ENCODE results near the gene PCSK7.

GRCh38 chr11:117219001-117219400, 12.9 kb downstream of the PCSK7 start:
- no peak for TF ChIP-seq NFRKB (IDR thresholded peaks at IDR 0.05)
- TF ChIP-seq FOXM1 (IDR thresholded peaks at IDR 0.05; ENCODE audit: borderline replicate concordance) = no peak
- TF ChIP-seq, protein P1, sequence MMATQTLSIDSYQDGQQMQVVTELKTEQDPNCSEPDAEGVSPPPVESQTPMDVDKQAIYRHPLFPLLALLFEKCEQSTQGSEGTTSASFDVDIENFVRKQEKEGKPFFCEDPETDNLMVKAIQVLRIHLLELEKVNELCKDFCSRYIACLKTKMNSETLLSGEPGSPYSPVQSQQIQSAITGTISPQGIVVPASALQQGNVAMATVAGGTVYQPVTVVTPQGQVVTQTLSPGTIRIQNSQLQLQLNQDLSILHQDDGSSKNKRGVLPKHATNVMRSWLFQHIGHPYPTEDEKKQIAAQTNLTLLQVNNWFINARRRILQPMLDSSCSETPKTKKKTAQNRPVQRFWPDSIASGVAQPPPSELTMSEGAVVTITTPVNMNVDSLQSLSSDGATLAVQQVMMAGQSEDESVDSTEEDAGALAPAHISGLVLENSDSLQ (IDR thresholded peaks at IDR 0.05) = no peak
- no peak for TF ChIP-seq ZNF384 (IDR thresholded peaks at IDR 0.05)
- no peak for TF ChIP-seq BHLHE40 (IDR thresholded peaks at IDR 0.05; ENCODE audit: borderline replicate concordance)
